Measurements from ENCODE around the gene FARS2. TPM values are rescaled to one million over a fixed set of nuclear protein-coding genes. Genes with fewer than 3 reads are reported as not detected.

Gene FARS2
- polyA plus RNA-seq, 3 donors = 12.2 to 21.6 (median 17.7) TPM

GRCh38 chr6:5695260-5696245 is 434.2 kb downstream of the FARS2 start:
- H3K9me3 Mint-ChIP-seq = peaks cover 6 to 20% (median 9%) of the 10 kb centered on the region in 7 donors
- peaks cover 42% of the 10 kb centered on the region for H3K4me1 Mint-ChIP-seq
- peak overlapping the region in 1 of 2 donors; percentile 11 for H3K4me3 Mint-ChIP-seq
- H3K79me2 ChIP-seq (ENCODE audit: insufficient read depth, low read length) = no peaks in the 10 kb centered on the region
- no peak overlapping the region for H3K9ac ChIP-seq (ENCODE audit: insufficient read depth, low read length, poor library complexity, severe bottlenecking)
- peaks cover 45 to 54% of the 10 kb centered on the region in 2 donors for H3K4me1 ChIP-seq (ENCODE audit: control insufficient read depth in 1 of 2, insufficient read depth in 2 of 2, low read length in 2 of 2)
- H3K27me3 ChIP-seq (ENCODE audit: control insufficient read depth in 2 of 2, insufficient read depth in 2 of 2, low read length in 2 of 2) = no peaks in the 10 kb centered on the region
- no peaks in the 10 kb centered on the region for H3K36me3 ChIP-seq (replicated peaks in 1 of 2; ENCODE audit: control insufficient read depth in 1 of 2, insufficient read depth in 2 of 2, low read length in 2 of 2)
- H4K20me1 ChIP-seq (ENCODE audit: insufficient read depth, low read length) = no peaks in the 10 kb centered on the region
- peak overlapping the region; percentile 52 for H2AFZ ChIP-seq (ENCODE audit: insufficient read depth, low read depth, low read length, poor library complexity, severe bottlenecking)
- H3K4me2 ChIP-seq (replicated peaks; ENCODE audit: extremely low read depth, low read length, poor library complexity, severe bottlenecking) = peak overlapping the region; percentile 42
- peak overlapping the region in 1 of 3 experiments; percentile 16 for H3K4me3 ChIP-seq (replicated peaks in 1 of 3; ENCODE audit: low read depth in 2 of 3, low read length in 3 of 3)
- peak; percentile 60 to 87 (median 69) for DNase-seq
- peaks cover 0 to 4% of the 10 kb centered on the region in 2 donors for H3K9me3 ChIP-seq (replicated peaks in 1 of 2; ENCODE audit: control insufficient read depth in 1 of 2, insufficient read depth in 1 of 2, low read length in 2 of 2)
- peak overlapping the region; percentile 56 to 80 for H3K27ac ChIP-seq (ENCODE audit: low read depth in 1 of 2, low read length in 2 of 2)
- peaks cover 3 to 9% of the 10 kb centered on the region in 2 donors for H3K36me3 Mint-ChIP-seq
- peak overlapping the region; percentile 69 to 87 (median 75) for H3K27ac Mint-ChIP-seq
- intact Hi-C loops (cut with micrococcal nuclease) = no loop called here
- 37% methylated on average over 3 of the region's 12 CpGs for WGBS (ENCODE audit: insufficient coverage)
- no peak for TF ChIP-seq CTCF (IDR thresholded peaks at IDR 0.05)
- H3K27me3 Mint-ChIP-seq (ENCODE audit: low read depth in 3 of 3) = peaks cover 0 to 4% (median 0%) of the 10 kb centered on the region in 3 donors

GRCh38 chr6:5697508-5697907 is 436.2 kb downstream of the FARS2 start:
- no peak for TF ChIP-seq CTCF (IDR thresholded peaks at IDR 0.05)
- peaks cover 0 to 4% (median 0%) of the 10 kb centered on the region in 3 donors for H3K27me3 Mint-ChIP-seq (ENCODE audit: low read depth in 3 of 3)
- Histone ChIP-seq H3K27ac (ENCODE audit: low read depth in 1 of 2, low read length in 2 of 2) (peak overlapping the region in 1 of 2 donors; percentile 87), H3K27me3 (ENCODE audit: control insufficient read depth in 2 of 2, insufficient read depth in 2 of 2, low read length in 2 of 2) (no peaks in the 10 kb centered on the region), H2AFZ (ENCODE audit: insufficient read depth, low read depth, low read length, poor library complexity, severe bottlenecking) (peak overlapping the region; percentile 51), H3K4me3 (replicated peaks in 1 of 3; ENCODE audit: low read depth in 2 of 3, low read length in 3 of 3) (no peak overlapping the region), H3K36me3 (replicated peaks in 1 of 2; ENCODE audit: control insufficient read depth in 1 of 2, insufficient read depth in 2 of 2, low read length in 2 of 2) (no peaks in the 10 kb centered on the region), H3K4me2 (replicated peaks; ENCODE audit: extremely low read depth, low read length, poor library complexity, severe bottlenecking) (no peak overlapping the region), H3K4me1 (ENCODE audit: control insufficient read depth in 1 of 2, insufficient read depth in 2 of 2, low read length in 2 of 2) (peaks cover 45 to 63% of the 10 kb centered on the region in 2 donors), H3K9me3 (replicated peaks in 1 of 2; ENCODE audit: control insufficient read depth in 1 of 2, insufficient read depth in 1 of 2, low read length in 2 of 2) (peaks cover 0 to 4% of the 10 kb centered on the region in 2 donors), H3K79me2 (ENCODE audit: insufficient read depth, low read length) (no peaks in the 10 kb centered on the region), H4K20me1 (ENCODE audit: insufficient read depth, low read length) (no peaks in the 10 kb centered on the region), H3K9ac (ENCODE audit: insufficient read depth, low read length, poor library complexity, severe bottlenecking) (no peak overlapping the region)
- intact Hi-C loops (cut with micrococcal nuclease) = no loop called here
- H3K4me3 Mint-ChIP-seq = no peak overlapping the region
- peaks cover 1 to 7% of the 10 kb centered on the region in 2 donors for H3K36me3 Mint-ChIP-seq
- no peak overlapping the region for H3K27ac Mint-ChIP-seq
- peaks cover 50% of the 10 kb centered on the region for H3K4me1 Mint-ChIP-seq
- no peak for DNase-seq
- H3K9me3 Mint-ChIP-seq = peaks cover 0 to 4% (median 3%) of the 10 kb centered on the region in 7 donors

Data from CD14-positive monocyte (primary cell).